IPS-15b (cell line): ENCODE data around the gene HNRNPF.

Experiments used
- H3K27me3 ChIP-seq: one replicate; pipeline ENCODE4 v1.6.1; 2013; ENCODE audit warnings: low read length; ENCODE audit not compliant: control insufficient read depth, insufficient read depth
- H3K36me3 ChIP-seq: one replicate; pipeline ENCODE4 v1.6.1; 2013; ENCODE audit warnings: low read length; ENCODE audit not compliant: control insufficient read depth, insufficient read depth
- H3K4me1 ChIP-seq: one replicate; pipeline ENCODE4 v1.6.1; 2013; ENCODE audit warnings: mild to moderate bottlenecking, low read length; ENCODE audit not compliant: control insufficient read depth, insufficient read depth
- H3K4me3 ChIP-seq: one replicate; pipeline ENCODE4 v1.5.1; 2013; ENCODE audit warnings: low read depth, low read length
- H3K9ac ChIP-seq: one replicate; pipeline ENCODE4 v1.6.1; 2013; ENCODE audit warnings: low read depth, mild to moderate bottlenecking, low read length
- H3K9me3 ChIP-seq: one replicate; pipeline ENCODE4 v1.6.1; 2013; ENCODE audit warnings: mild to moderate bottlenecking, low read length; ENCODE audit not compliant: control insufficient read depth, insufficient read depth

Gene HNRNPF

GRCh38 chr10:43417950-43418768 is 9.2 kb upstream of the HNRNPF start:
- H3K9me3 ChIP-seq = no peaks in the 10 kb centered on the region
- H3K4me3 ChIP-seq = no peak overlapping the region
- no peaks in the 10 kb centered on the region for H3K36me3 ChIP-seq
- peaks cover 9% of the 10 kb centered on the region for H3K27me3 ChIP-seq
- H3K9ac ChIP-seq = no peak overlapping the region
- no peaks in the 10 kb centered on the region for H3K4me1 ChIP-seq

- no peak overlapping the region for H3K9ac ChIP-seq
- H3K27me3 ChIP-seq = no peaks in the 10 kb centered on the region
- no peaks in the 10 kb centered on the region for H3K4me1 ChIP-seq
- H3K4me3 ChIP-seq = no peak overlapping the region
- no peaks in the 10 kb centered on the region for H3K9me3 ChIP-seq
- H3K36me3 ChIP-seq = no peaks in the 10 kb centered on the region
Observed at GRCh38 chr10:43415544-43415943, 6.6 kb upstream of the HNRNPF start.

GRCh38 chr10:43411536-43411935 is 2.5 kb upstream of the HNRNPF start:
- no peak overlapping the region for H3K9ac ChIP-seq
- no peaks in the 10 kb centered on the region for H3K27me3 ChIP-seq
- H3K4me3 ChIP-seq = no peak overlapping the region
- H3K9me3 ChIP-seq = no peaks in the 10 kb centered on the region
- H3K4me1 ChIP-seq = no peaks in the 10 kb centered on the region
- no peaks in the 10 kb centered on the region for H3K36me3 ChIP-seq

- Histone ChIP-seq H3K27me3 (no peaks in the 10 kb centered on the region), H3K4me1 (no peaks in the 10 kb centered on the region), H3K9me3 (no peaks in the 10 kb centered on the region), H3K9ac (no peak overlapping the region), H3K4me3 (no peak overlapping the region), H3K36me3 (no peaks in the 10 kb centered on the region)
Observed at GRCh38 chr10:43410345-43410744, 1.4 kb upstream of the HNRNPF start.

GRCh38 chr10:43409385-43410109 is 561 bp upstream of the HNRNPF start:
- Histone ChIP-seq H3K27me3 (no peaks in the 10 kb centered on the region), H3K4me1 (peaks cover 2% of the 10 kb centered on the region), H3K9ac (peak overlapping the region; percentile 85), H3K36me3 (no peaks in the 10 kb centered on the region), H3K4me3 (peak overlapping the region; percentile 91), H3K9me3 (no peaks in the 10 kb centered on the region)

- Histone ChIP-seq H3K36me3 (no peaks in the 10 kb centered on the region), H3K27me3 (no peaks in the 10 kb centered on the region), H3K4me1 (peaks cover 4% of the 10 kb centered on the region), H3K9me3 (no peaks in the 10 kb centered on the region), H3K4me3 (peak overlapping the region; percentile 91), H3K9ac (peak overlapping the region; percentile 63)
Observed at GRCh38 chr10:43408331-43408709, 666 bp downstream of the HNRNPF start.

GRCh38 chr10:43407576-43408330 is 1.2 kb downstream of the HNRNPF start:
- H3K4me3 ChIP-seq = peak overlapping the region; percentile 91
- H3K27me3 ChIP-seq = no peaks in the 10 kb centered on the region
- H3K9me3 ChIP-seq = no peaks in the 10 kb centered on the region
- peak overlapping the region; percentile 63 for H3K9ac ChIP-seq
- no peaks in the 10 kb centered on the region for H3K36me3 ChIP-seq
- peaks cover 4% of the 10 kb centered on the region for H3K4me1 ChIP-seq

- Histone ChIP-seq H3K36me3 (no peaks in the 10 kb centered on the region), H3K9ac (peak overlapping the region; percentile 63), H3K4me3 (peak overlapping the region; percentile 91), H3K9me3 (no peaks in the 10 kb centered on the region), H3K27me3 (no peaks in the 10 kb centered on the region), H3K4me1 (peaks cover 4% of the 10 kb centered on the region)
Observed at GRCh38 chr10:43407148-43407575, 1.8 kb downstream of the HNRNPF start.

GRCh38 chr10:43404704-43405084 is 4.3 kb downstream of the HNRNPF start:
- Histone ChIP-seq H3K4me3 (no peak overlapping the region), H3K27me3 (no peaks in the 10 kb centered on the region), H3K9ac (no peak overlapping the region), H3K9me3 (no peaks in the 10 kb centered on the region), H3K36me3 (no peaks in the 10 kb centered on the region), H3K4me1 (peaks cover 12% of the 10 kb centered on the region)

GRCh38 chr10:43403911-43404703 is 4.9 kb downstream of the HNRNPF start:
- Histone ChIP-seq H3K36me3 (no peaks in the 10 kb centered on the region), H3K4me3 (no peak overlapping the region), H3K9ac (no peak overlapping the region), H3K4me1 (peaks cover 12% of the 10 kb centered on the region), H3K9me3 (no peaks in the 10 kb centered on the region), H3K27me3 (no peaks in the 10 kb centered on the region)

- peaks cover 12% of the 10 kb centered on the region for H3K4me1 ChIP-seq
- H3K36me3 ChIP-seq = no peaks in the 10 kb centered on the region
Observed at GRCh38 chr10:43402880-43403452, 6.0 kb downstream of the HNRNPF start.

More at GRCh38 chr10:43402880-43403452, 6.0 kb downstream of the HNRNPF start:
- Histone ChIP-seq H3K4me3 (no peak overlapping the region), H3K27me3 (no peaks in the 10 kb centered on the region), H3K9ac (no peak overlapping the region), H3K9me3 (no peaks in the 10 kb centered on the region)
